ENCODE results near the gene OR52D1.

DNA sequence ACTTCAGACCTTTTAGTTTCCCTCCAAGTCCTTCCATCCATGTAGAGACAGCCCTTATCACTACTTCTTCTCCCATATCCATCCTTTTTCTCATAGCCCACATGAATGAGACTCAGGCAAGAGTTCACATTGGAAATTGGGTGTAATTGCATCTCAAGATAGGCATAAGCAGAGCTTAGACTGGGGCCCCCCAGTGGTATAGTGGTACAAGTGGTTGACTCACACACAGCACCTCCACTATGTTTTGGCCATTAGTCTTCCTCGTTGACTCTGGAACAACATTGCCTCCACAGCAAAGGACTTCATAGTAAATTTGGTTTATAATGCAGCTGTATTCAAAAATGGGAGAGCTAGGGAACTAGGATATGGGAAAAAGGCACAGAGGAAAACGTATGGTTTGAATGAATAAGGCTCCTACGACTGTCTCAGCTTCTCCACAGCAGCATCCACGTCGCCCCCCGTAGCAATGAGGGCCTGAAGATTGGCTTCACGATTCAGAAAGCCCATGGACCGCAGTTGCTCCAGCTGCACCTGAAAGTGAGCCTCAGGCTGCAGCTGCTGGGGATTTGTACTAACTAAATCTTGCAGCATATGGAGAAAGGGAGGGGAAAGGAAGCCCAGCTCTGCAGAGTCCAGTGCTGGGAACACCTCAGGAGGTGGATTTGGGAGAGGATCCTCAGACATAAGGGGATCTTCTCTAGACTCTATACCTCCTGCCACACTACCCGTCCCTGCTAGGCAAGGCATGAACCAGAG is 18.9 kb downstream of the OR52D1 start:
- TF ChIP-seq, protein P1, sequence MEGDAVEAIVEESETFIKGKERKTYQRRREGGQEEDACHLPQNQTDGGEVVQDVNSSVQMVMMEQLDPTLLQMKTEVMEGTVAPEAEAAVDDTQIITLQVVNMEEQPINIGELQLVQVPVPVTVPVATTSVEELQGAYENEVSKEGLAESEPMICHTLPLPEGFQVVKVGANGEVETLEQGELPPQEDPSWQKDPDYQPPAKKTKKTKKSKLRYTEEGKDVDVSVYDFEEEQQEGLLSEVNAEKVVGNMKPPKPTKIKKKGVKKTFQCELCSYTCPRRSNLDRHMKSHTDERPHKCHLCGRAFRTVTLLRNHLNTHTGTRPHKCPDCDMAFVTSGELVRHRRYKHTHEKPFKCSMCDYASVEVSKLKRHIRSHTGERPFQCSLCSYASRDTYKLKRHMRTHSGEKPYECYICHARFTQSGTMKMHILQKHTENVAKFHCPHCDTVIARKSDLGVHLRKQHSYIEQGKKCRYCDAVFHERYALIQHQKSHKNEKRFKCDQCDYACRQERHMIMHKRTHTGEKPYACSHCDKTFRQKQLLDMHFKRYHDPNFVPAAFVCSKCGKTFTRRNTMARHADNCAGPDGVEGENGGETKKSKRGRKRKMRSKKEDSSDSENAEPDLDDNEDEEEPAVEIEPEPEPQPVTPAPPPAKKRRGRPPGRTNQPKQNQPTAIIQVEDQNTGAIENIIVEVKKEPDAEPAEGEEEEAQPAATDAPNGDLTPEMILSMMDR (IDR thresholded peaks at IDR 0.05), result no peak
- TF ChIP-seq POLR2A (IDR thresholded peaks at IDR 0.05), result no peak

Data from testis (tissue), 2 donors.